Ovary (tissue), 9 donors: ENCODE data around the gene PDE4D. TPM values are rescaled to one million over a fixed set of nuclear protein-coding genes. Genes with fewer than 3 reads are reported as not detected.
"Not testable (repeated sequence)": the region's sequence is repeated elsewhere in the genome, so short reads cannot be mapped to it uniquely, and the experiment has no call there.

Experiments used
- DNase-seq, 5 donors: peaks; one replicate each; pipeline ENCODE4 v3.0.0-alpha.2; 2019 to 2020
- H3K27ac ChIP-seq, 2 donors: fragments of 200-600 bp; one replicate each; pipeline versions ENCODE4 v1.5.1 to v1.8.0; 2019 to 2022
- H3K27me3 ChIP-seq: fragments of 200-600 bp; one replicate; pipeline ENCODE4 v1.8.0; 2022
- H3K36me3 ChIP-seq: fragments of 200-600 bp; sonication (generic); one replicate; pipeline ENCODE4 v1.5.1; 2019
- H3K4me1 ChIP-seq: one replicate; pipeline ENCODE4 v1.8.1; 2013; ENCODE audit warnings: mild to moderate bottlenecking, moderate library complexity; ENCODE audit not compliant: insufficient read depth
- H3K4me3 ChIP-seq: fragments of 200-600 bp; sonication (generic); one replicate; pipeline ENCODE4 v1.5.1; 2017
- H3K9me3 ChIP-seq, 2 donors: fragments of 200-600 bp in 1 of 2; sonication (generic) in 1 of 2; one replicate each; pipeline versions ENCODE4 v1.5.1 to v1.8.1; 2013 to 2019; ENCODE audit warnings: mild to moderate bottlenecking in 1 of 2, moderate library complexity in 1 of 2
- CTCF ChIP-seq, 3 donors: fragments of 450-650 bp in 2 of 3; fragments of 200-600 bp in 1 of 3; IDR thresholded peaks; one replicate each; pipeline versions ENCODE4 v1.5.1 to v1.8.0; 2016 to 2022; ENCODE audit warnings: antibody characterized with exemption in 3 of 3, mild to moderate bottlenecking in 1 of 3
- EP300 ChIP-seq: sonication (generic); formaldehyde crosslinking; IDR thresholded peaks from one replicate; pipeline ENCODE4 v1.6.1; 2017; ENCODE audit warnings: antibody characterized with exemption
- POLR2A ChIP-seq: fragments of 450-650 bp; IDR thresholded peaks from one replicate; pipeline ENCODE4 v1.6.1; 2017; ENCODE audit warnings: antibody characterized with exemption, mild to moderate bottlenecking, moderate library complexity
- whole genome bisulfite sequencing, 3 donors: extraction: QIAGEN DNeasy Blood & Tissue Kit in 1 of 3; methylation state at CpG; one replicate each; pipeline versions ENCODE4 v1.1.5 to v1.1.7; 2013 to 2017; 5-methylcytosine and 5-hydroxymethylcytosine counted together
- intact Hi-C, 4 donors: fragments of 100-400 bp; cut with DNase I; formaldehyde crosslinking; loops; one replicate each; pipeline versions ENCODE4 v1.11.0 to v1.15.1; 2022 to 2023
- polyA plus RNA-seq, 2 donors: library from polyadenylated mRNA; stranded (reverse); fragments of 200-250 nt in 1 of 2; fragments of 350-450 nt in 1 of 2; fragmentation: Illumina TruSeq in 1 of 2; extraction: RNeasy Lipid Tissue Mini Kit (QIAGEN cat#74804) in 1 of 2; gene quantifications; one replicate each; pipeline ENCODE4 v1.2.3, GENCODE V29; 2013 to 2014
- total RNA-seq, 7 donors: library from RNA; depleted of rRNA in 2 of 7; stranded (reverse); fragments of >200 nt in 2 of 7; fragmentation: NEBNext Ultra II Directional in 3 of 7; extraction: Animal tissue kit (Norgen Biotek cat#: 25700) in 3 of 7; gene quantifications; one replicate each; pipeline versions ENCODE4 v1.1.0 to v1.2.4, GENCODE V29; 2016 to 2023
- donor health status: DM: no; HTN: no; CAD: no; lungs with moderate emphysema.
- donor health status: DM: no; HTN: no; CAD: no.
- donor health status: Bipolar disorder and iron deficiency.
- donor health status: DM: yes; HTN: yes; CAD: no.
- donor health status: DM: no; HTN: no; CAD: no.
- donor health status: DM: yes; HTN: yes; CAD: no.

PDE4D gene
- total and polyA plus RNA-seq, 9 donors, result 1.3 to 67.6 (median 8.4) TPM

GRCh38 chr5:59466271-59466670 lies 427.3 kb downstream of the PDE4D start:
- Histone ChIP-seq H3K4me1 (no peaks in the 10 kb centered on the region), H3K36me3 (no peaks in the 10 kb centered on the region), H3K4me3 (no peak overlapping the region), H3K27ac (no peak overlapping the region), H3K9me3 (no peaks in the 10 kb centered on the region), H3K27me3 (no peaks in the 10 kb centered on the region)
- no peak for TF ChIP-seq POLR2A
- TF ChIP-seq CTCF (IDR thresholded peaks at IDR 0.05), result no peak
- 34 to 56% (median 35%) methylated on average over 2 of the region's 2 CpGs for WGBS, 3 donors
- intact Hi-C loops, result no loop called here
- DNase-seq, result no peak

GRCh38 chr5:59464969-59465368 lies 428.6 kb downstream of the PDE4D start:
- intact Hi-C loops, result no loop called here
- TF ChIP-seq EP300 (no peak), POLR2A (no peak), CTCF (IDR thresholded peaks at IDR 0.05) (no peak)
- H3K27me3 ChIP-seq, result no peaks in the 10 kb centered on the region
- H3K4me1 ChIP-seq, result no peaks in the 10 kb centered on the region
- DNase-seq, result no peak
- no peaks in the 10 kb centered on the region for H3K9me3 ChIP-seq
- no peak overlapping the region for H3K4me3 ChIP-seq
- no peaks in the 10 kb centered on the region for H3K36me3 ChIP-seq
- 94 to 96% (median 96%) methylated on average over 3 of the region's 3 CpGs for WGBS, 3 donors
- no peak overlapping the region for H3K27ac ChIP-seq

- H3K27me3 ChIP-seq, H3K4me3 ChIP-seq, H3K4me1 ChIP-seq, H3K27ac ChIP-seq, H3K9me3 ChIP-seq, H3K36me3 ChIP-seq, DNase-seq, intact Hi-C loops: not testable (repeated sequence)
- 69 to 85% (median 79%) methylated on average over 4 of the region's 4 CpGs for WGBS, 3 donors
These were observed 429.8 kb downstream of the PDE4D start for GRCh38 chr5:59463618-59464166.

GRCh38 chr5:59462956-59463355 lies 430.6 kb downstream of the PDE4D start:
- 51 to 61% (median 59%) methylated on average over 1 of the region's 1 CpG for WGBS, 3 donors
- DNase-seq, result no peak

More at GRCh38 chr5:59462956-59463355, 430.6 kb downstream of the PDE4D start:
- no peaks in the 10 kb centered on the region for H3K9me3 ChIP-seq
- intact Hi-C loops, result no loop called here
- no peaks in the 10 kb centered on the region for H3K4me1 ChIP-seq
- no peak overlapping the region for H3K4me3 ChIP-seq
- TF ChIP-seq EP300 (no peak), POLR2A (no peak), CTCF (IDR thresholded peaks at IDR 0.05) (no peak)
- no peak overlapping the region for H3K27ac ChIP-seq
- H3K27me3 ChIP-seq, result no peaks in the 10 kb centered on the region
- no peaks in the 10 kb centered on the region for H3K36me3 ChIP-seq
